BJ (cell line): Measurements from ENCODE around the gene BTBD19. TPM values are rescaled to one million over a fixed set of nuclear protein-coding genes. Genes with fewer than 3 reads are reported as not detected.
A peak's percentile ranks its signal among the peaks of the same experiment; 100 is the strongest.
"Not testable (repeated sequence)": the region's sequence is repeated elsewhere in the genome, so short reads cannot be mapped to it uniquely, and the experiment has no call there.

Source experiments
- CTCF ChIA-PET: fragments of 350-600 bp; formaldehyde crosslinking; extraction: SDS; loops from one replicate; lab custom pipeline; 2021; ENCODE audit warnings: antibody characterized with exemption, inconsistent platforms; lab: Yijun Ruan, JAX
- POLR2A ChIA-PET: fragments of 300-600 bp; sonication (Branson Sonifier 250); formaldehyde crosslinking; extraction: SDS; loops from one replicate; lab custom pipeline; 2021; ENCODE audit warnings: antibody characterized with exemption; lab: Charles Lee
- DNase-seq: peaks from one replicate; pipeline ENCODE4 v3.0.0-alpha.2; 2011; ENCODE audit warnings: low read depth
- H3K27me3 ChIP-seq: 2 replicates; pipeline ENCODE4 v1.6.0; 2011; ENCODE audit warnings: low read length; ENCODE audit not compliant: control insufficient read depth, insufficient read depth
- H3K36me3 ChIP-seq: 2 replicates; pipeline ENCODE4 v1.5.1; 2011; ENCODE audit warnings: low read length; ENCODE audit not compliant: control insufficient read depth, insufficient read depth
- H3K4me3 ChIP-seq: 2 replicates; pipeline ENCODE4 v1.5.1; 2011; ENCODE audit warnings: low read depth, mild to moderate bottlenecking, control low read depth, low read length
- CTCF ChIP-seq: IDR thresholded peaks from 2 replicates; pipeline ENCODE4 v1.5.1; 2011; ENCODE audit warnings: low read depth, mild to moderate bottlenecking, control low read depth, inconsistent platforms, low read length, moderate library complexity; ENCODE audit not compliant: insufficient read depth
- polyA minus RNA-seq: library from RNA; depleted of rRNA, polyadenylated mRNA; stranded (reverse); fragments of >200 nt; gene quantifications from 2 replicates; pipeline ENCODE4 v1.2.3, GENCODE V29; 2011; rRNA and poly(A)+ RNA removed
- polyA plus RNA-seq: library from polyadenylated mRNA; depleted of rRNA; stranded (reverse); fragments of >200 nt; gene quantifications from 2 replicates; pipeline ENCODE4 v1.2.3, GENCODE V29; 2011; rRNA removed

The BTBD19 gene, protein sequence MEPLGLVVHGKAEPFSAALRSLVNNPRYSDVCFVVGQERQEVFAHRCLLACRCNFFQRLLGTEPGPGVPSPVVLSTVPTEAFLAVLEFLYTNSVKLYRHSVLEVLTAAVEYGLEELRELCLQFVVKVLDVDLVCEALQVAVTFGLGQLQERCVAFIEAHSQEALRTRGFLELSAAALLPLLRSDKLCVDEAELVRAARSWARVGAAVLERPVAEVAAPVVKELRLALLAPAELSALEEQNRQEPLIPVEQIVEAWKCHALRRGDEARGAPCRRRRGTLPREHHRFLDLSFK
- polyA plus RNA-seq (18.0 and 25.7 TPM in 2 replicates), polyA minus RNA-seq (13.2 and 16.0 TPM in 2 replicates)

- Histone ChIP-seq H3K4me3 (peak within 1 kb of the TSS; percentile 59), H3K27me3 (no peaks in the 10 kb centered on the region), H3K36me3 (peaks cover 24% of the 10 kb centered on the region)
- ChIA-PET CTCF (interaction anchor here (0.9 to 2.9 kb wide), 11 partner anchors 8 to 206 kb away, joined by 3 to 17 read pairs (median 5); partner anchors contain the start of genes BEST4, HECTD3, PLK3 and TMEM53), POLR2A (interaction anchor here (0.6 to 3.2 kb wide), 2 partner anchors 11 to 78 kb away, joined by 3 to 9 read pairs; partner anchors contain the start of gene RNU5D-1)
- DNase-seq: no peak
- TF ChIP-seq CTCF: no peak
These were observed at the start of gene BTBD19 for GRCh38 chr1:44808063-44808937. Gene BTBD19 (plus strand): TSS chr1:44808523. CDS start chr1:44808821, 298 bp downstream.

DNA sequence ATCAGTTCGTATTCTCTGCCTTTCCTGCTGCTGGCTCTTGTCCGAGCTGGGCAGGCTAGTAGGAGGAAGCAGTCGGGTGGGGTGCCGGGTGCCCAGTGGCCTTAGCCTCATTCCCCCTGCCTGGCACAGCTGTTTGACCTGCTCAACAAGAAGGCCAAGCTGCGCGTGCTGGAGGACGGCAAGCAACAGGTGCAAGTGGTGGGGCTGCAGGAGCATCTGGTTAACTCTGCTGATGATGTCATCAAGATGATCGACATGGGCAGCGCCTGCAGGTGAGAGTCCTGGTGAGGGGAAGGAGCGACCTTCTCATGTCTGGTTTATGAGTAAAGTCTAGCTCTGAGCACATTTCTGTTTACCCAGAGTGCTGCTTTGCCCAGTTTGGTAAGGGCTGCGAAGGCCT lies 49.2 kb upstream of the BTBD19 start:
- TF ChIP-seq CTCF: no peak
- ChIA-PET POLR2A (no interaction called here), CTCF (no interaction called here)
- H3K36me3 ChIP-seq: peaks cover 11% of the 10 kb centered on the region
- H3K27me3 ChIP-seq: no peaks in the 10 kb centered on the region
- H3K4me3 ChIP-seq: no peak overlapping the region
- no peak for DNase-seq

GRCh38 chr1:44760876-44761275 lies 47.4 kb upstream of the BTBD19 start:
- Histone ChIP-seq H3K36me3 (peaks cover 5% of the 10 kb centered on the region; the same call in 1 of the 2 replicates), H3K4me3 (no peak overlapping the region), H3K27me3 (no peaks in the 10 kb centered on the region)
- ChIA-PET POLR2A (no interaction called here), CTCF (no interaction called here)
- TF ChIP-seq CTCF: no peak
- DNase-seq: no peak

DNA sequence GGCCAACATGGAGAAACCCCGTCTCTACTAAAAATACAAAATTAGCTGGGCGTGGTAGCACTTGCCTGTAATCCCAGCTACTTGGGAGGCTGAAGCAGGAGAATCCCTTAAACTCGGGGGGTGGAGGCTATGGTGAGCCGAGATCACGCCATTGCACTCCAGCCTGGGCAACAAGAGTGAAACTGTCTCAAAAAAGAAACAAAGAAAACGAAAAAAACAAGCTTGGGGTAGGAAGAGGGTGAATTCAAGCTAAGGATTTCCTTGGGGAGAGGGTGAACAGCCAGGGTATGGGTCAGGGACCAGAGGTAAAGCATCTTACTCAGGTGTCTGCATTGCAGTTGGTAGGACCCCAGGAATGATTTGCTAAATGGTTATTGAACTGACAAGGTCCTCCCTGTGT lies 41.9 kb upstream of the BTBD19 start:
- DNase-seq, H3K36me3 ChIP-seq, H3K4me3 ChIP-seq, H3K27me3 ChIP-seq: not testable (repeated sequence)
- CTCF ChIA-PET: interaction anchor here (1.0 to 2.0 kb wide), 4 partner anchors 9 to 70 kb away, joined by 3 to 7 read pairs (median 5); partner anchors contain the start of genes RNU5D-1 and RPS8
- POLR2A ChIA-PET: interaction anchor here (0.5 kb wide), 1 partner anchor 57 kb away, joined by 3 read pairs; no protein-coding TSS in a partner anchor

- no peak for TF ChIP-seq CTCF
- POLR2A ChIA-PET: interaction anchor here (0.6 to 1.6 kb wide), 3 partner anchors 25 to 45 kb away, joined by 3 to 4 read pairs (median 3); partner anchors contain the start of genes PLK3 and RNU5D-1
- peaks cover 19% of the 10 kb centered on the region for H3K36me3 ChIP-seq
- peak; percentile 65 for DNase-seq
- peak within 1 kb of the TSS; percentile 86 for H3K4me3 ChIP-seq
- CTCF ChIA-PET: interaction anchor here (0.7 to 4.1 kb wide), 7 partner anchors 8 to 44 kb away, joined by 3 to 15 read pairs (median 3); partner anchors contain the start of genes DYNLT4, PLK3 and RNU5D-1
- no peaks in the 10 kb centered on the region for H3K27me3 ChIP-seq
These were observed 33.0 kb upstream of the BTBD19 start, which contains the start of gene RPS8 for GRCh38 chr1:44775078-44775929. Gene RPS8 (plus strand): TSS chr1:44775540. CDS start chr1:44775597, 57 bp downstream.
